Natural killer cell (primary cell): ENCODE results near the gene HSD3B7. TPM values are rescaled to one million over a fixed set of nuclear protein-coding genes. Genes with fewer than 3 reads are reported as not detected.

Source experiments
- ATAC-seq, 3 donors: fragments of 150-1000 bp in 2 of 3; fragments of 200-7000 bp in 1 of 3; cut with Tn5 transposase; 1 replicate in 1 of 3; 2 replicates in 2 of 3; pipeline ENCODE4 v1.10.0; 2021; ENCODE audit warnings: mild to moderate bottlenecking in 2 of 3, moderate library complexity in 2 of 3
- DNase-seq, 2 donors: peaks; one replicate each; pipeline versions ENCODE4 v3.0.0 to v3.0.0-alpha.2; 2013 to 2021; ENCODE audit warnings: mixed read lengths in 1 of 2
- H3K27ac ChIP-seq: one replicate; pipeline ENCODE4 v1.5.1; 2013; ENCODE audit warnings: mild to moderate bottlenecking, low read length
- H3K27me3 ChIP-seq: one replicate; pipeline ENCODE4 v1.6.1; 2013; ENCODE audit warnings: low read length; ENCODE audit not compliant: control insufficient read depth, insufficient read depth
- H3K36me3 ChIP-seq: one replicate; pipeline ENCODE4 v1.6.1; 2013; ENCODE audit warnings: low read length; ENCODE audit not compliant: control insufficient read depth, insufficient read depth
- H3K4me1 ChIP-seq: one replicate; pipeline ENCODE4 v1.6.1; 2013; ENCODE audit warnings: low read length; ENCODE audit not compliant: control insufficient read depth, insufficient read depth
- H3K4me3 ChIP-seq: one replicate; pipeline ENCODE4 v1.5.1; 2013; ENCODE audit warnings: low read length
- H3K9me3 ChIP-seq: one replicate; pipeline ENCODE4 v1.6.1; 2013; ENCODE audit warnings: low read length; ENCODE audit not compliant: control insufficient read depth, insufficient read depth
- H3K27ac Mint-ChIP-seq, 2 donors: one replicate each; pipeline ENCODE4 v1.8.0; 2022; ENCODE audit warnings: mild to moderate bottlenecking in 2 of 2, mixed read lengths in 2 of 2, moderate library complexity in 1 of 2
- H3K27me3 Mint-ChIP-seq, 2 donors: one replicate each; pipeline ENCODE4 v1.8.0; 2022; ENCODE audit warnings: low read depth in 2 of 2, mixed read lengths in 2 of 2
- H3K36me3 Mint-ChIP-seq: one replicate; pipeline ENCODE4 v1.8.0; 2022; ENCODE audit warnings: mixed read lengths
- H3K4me1 Mint-ChIP-seq, 2 donors: one replicate each; pipeline ENCODE4 v1.8.0; 2022; ENCODE audit warnings: mixed read lengths in 2 of 2
- H3K4me3 Mint-ChIP-seq: one replicate; pipeline ENCODE4 v1.8.0; 2022; ENCODE audit warnings: mild to moderate bottlenecking, moderate library complexity, mixed read lengths
- H3K9me3 Mint-ChIP-seq, 2 donors: one replicate each; pipeline ENCODE4 v1.8.0; 2022; ENCODE audit warnings: mixed read lengths in 2 of 2
- WGBS: methylation state at CpG from one replicate; pipeline ENCODE4 v1.1.7; 2013; ENCODE audit warnings: missing lambda C conversion rate; ENCODE audit not compliant: insufficient coverage; 5-methylcytosine and 5-hydroxymethylcytosine counted together
- intact Hi-C: fragments of 100-400 bp; cut with micrococcal nuclease; formaldehyde crosslinking; loops from one replicate; pipeline ENCODE4 v1.14.2; 2022
- total RNA-seq, 4 donors: library from RNA; stranded (reverse); fragments of 120-200 nt in 1 of 4; gene quantifications; one replicate each; pipeline versions ENCODE4 v1.2.3 to v1.2.4, GENCODE V29; 2013 to 2022
- TF ChIP-seq, protein P1 (sequence below): fragments of 200-600 bp; IDR thresholded peaks from one replicate; pipeline ENCODE4 v1.8.0; 2022; ENCODE audit warnings: antibody characterized with exemption

The HSD3B7 gene
- total RNA-seq, 3 donors from 2014 or later (not counting 1 experiment from before 2014, with no cell fraction given) = 0.26 to 2.1 (median 0.39) TPM

DNA sequence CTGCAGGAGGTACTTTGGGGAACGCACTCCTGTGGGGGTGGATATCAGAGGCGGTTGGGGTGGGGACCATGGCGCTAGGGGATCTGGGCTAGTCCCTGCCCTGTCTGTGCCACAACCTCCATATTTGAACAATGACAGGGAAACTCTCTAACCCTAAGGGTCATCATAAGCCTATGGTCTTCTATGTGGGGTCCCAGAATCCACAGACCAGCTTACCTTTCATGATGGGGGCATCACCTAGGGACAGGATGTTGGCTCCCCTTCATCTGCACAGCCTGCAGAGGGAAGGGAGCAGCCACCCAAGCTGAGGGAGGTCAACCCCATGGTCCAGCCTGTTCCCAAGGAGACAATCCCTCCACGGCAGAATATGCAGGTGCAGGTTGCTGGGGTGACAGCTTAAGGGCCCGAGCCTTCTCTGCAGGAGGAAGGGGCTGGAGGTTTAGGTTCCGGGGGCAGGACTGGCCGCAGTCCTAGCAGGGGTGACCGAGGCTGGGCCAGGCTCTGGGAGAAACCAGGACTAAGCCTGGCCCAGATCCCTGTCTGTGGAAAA is 34.4 kb upstream of the HSD3B7 start:
- H3K27ac Mint-ChIP-seq = peak overlapping the region; percentile 60 to 88
- H3K4me3 ChIP-seq = peak overlapping the region; percentile 74

DNA sequence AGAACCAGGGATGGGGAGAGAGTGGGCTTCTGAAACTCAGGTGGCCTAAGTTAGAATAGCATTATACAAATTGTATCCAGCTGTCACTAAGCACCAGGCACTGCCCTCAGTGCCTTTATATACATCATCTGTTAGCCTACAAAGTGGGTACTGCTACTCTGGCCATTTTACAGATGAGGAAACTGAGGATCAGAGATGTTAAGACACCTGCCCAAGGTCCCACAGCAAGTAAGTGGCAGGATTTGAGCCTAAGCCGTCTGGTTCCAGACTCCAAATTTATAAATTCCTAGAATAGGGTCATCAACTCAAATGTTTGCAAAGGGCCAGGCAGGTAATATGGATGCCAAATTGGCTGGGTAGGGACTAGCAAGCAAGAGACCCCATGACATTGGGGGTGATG is 33.8 kb upstream of the HSD3B7 start:
- Histone ChIP-seq H3K27me3 (no peaks in the 10 kb centered on the region), H3K4me3 (no peak overlapping the region), H3K36me3 (no peaks in the 10 kb centered on the region), H3K27ac (no peak overlapping the region), H3K4me1 (peaks cover 32% of the 10 kb centered on the region), H3K9me3 (no peaks in the 10 kb centered on the region)
- peak overlapping the region in 1 of 2 donors; percentile 44 for H3K27ac Mint-ChIP-seq
- no peaks in the 10 kb centered on the region for H3K36me3 Mint-ChIP-seq
- no peaks in the 10 kb centered on the region for H3K9me3 Mint-ChIP-seq
- no peak for DNase-seq
- ATAC-seq = no peak
- no peaks in the 10 kb centered on the region for H3K27me3 Mint-ChIP-seq
- TF ChIP-seq, protein P1, sequence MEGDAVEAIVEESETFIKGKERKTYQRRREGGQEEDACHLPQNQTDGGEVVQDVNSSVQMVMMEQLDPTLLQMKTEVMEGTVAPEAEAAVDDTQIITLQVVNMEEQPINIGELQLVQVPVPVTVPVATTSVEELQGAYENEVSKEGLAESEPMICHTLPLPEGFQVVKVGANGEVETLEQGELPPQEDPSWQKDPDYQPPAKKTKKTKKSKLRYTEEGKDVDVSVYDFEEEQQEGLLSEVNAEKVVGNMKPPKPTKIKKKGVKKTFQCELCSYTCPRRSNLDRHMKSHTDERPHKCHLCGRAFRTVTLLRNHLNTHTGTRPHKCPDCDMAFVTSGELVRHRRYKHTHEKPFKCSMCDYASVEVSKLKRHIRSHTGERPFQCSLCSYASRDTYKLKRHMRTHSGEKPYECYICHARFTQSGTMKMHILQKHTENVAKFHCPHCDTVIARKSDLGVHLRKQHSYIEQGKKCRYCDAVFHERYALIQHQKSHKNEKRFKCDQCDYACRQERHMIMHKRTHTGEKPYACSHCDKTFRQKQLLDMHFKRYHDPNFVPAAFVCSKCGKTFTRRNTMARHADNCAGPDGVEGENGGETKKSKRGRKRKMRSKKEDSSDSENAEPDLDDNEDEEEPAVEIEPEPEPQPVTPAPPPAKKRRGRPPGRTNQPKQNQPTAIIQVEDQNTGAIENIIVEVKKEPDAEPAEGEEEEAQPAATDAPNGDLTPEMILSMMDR = no peak
- WGBS = 75% methylated on average over 1 of the region's 1 CpG
- peak overlapping the region; percentile 49 for H3K4me3 Mint-ChIP-seq
- intact Hi-C loops = no loop called here
- peaks cover 13 to 28% of the 10 kb centered on the region in 2 donors for H3K4me1 Mint-ChIP-seq

More for the DNA sequence above, 34.4 kb upstream of the HSD3B7 start:
- no peaks in the 10 kb centered on the region for H3K36me3 ChIP-seq
- no peaks in the 10 kb centered on the region for H3K9me3 Mint-ChIP-seq
- DNase-seq = no peak
- H3K4me3 Mint-ChIP-seq = peak overlapping the region; percentile 92
- H3K27me3 Mint-ChIP-seq = no peaks in the 10 kb centered on the region
- ATAC-seq = no peak
- H3K9me3 ChIP-seq = no peaks in the 10 kb centered on the region
- TF ChIP-seq, protein P1 = no peak
- H3K4me1 Mint-ChIP-seq = peaks cover 10 to 28% of the 10 kb centered on the region in 2 donors
- intact Hi-C loops = no loop called here
- no peaks in the 10 kb centered on the region for H3K36me3 Mint-ChIP-seq
- H3K27ac ChIP-seq = peak overlapping the region; percentile 71
- peaks cover 32% of the 10 kb centered on the region for H3K4me1 ChIP-seq
- no peaks in the 10 kb centered on the region for H3K27me3 ChIP-seq
- WGBS = 87% methylated on average over 5 of the region's 8 CpGs

GRCh38 chr16:30951750-30952149 is 33.3 kb upstream of the HSD3B7 start:
- Mint-ChIP-seq H3K4me1 (peaks cover 16 to 28% of the 10 kb centered on the region in 2 donors), H3K27ac (peak overlapping the region in 1 of 2 donors; percentile 42), H3K36me3 (no peaks in the 10 kb centered on the region), H3K4me3 (peak overlapping the region; percentile 25), H3K27me3 (no peaks in the 10 kb centered on the region), H3K9me3 (no peaks in the 10 kb centered on the region)
- Histone ChIP-seq H3K36me3 (no peaks in the 10 kb centered on the region), H3K9me3 (no peaks in the 10 kb centered on the region), H3K27me3 (no peaks in the 10 kb centered on the region), H3K4me3 (no peak overlapping the region), H3K27ac (no peak overlapping the region), H3K4me1 (peaks cover 35% of the 10 kb centered on the region)
- intact Hi-C loops = no loop called here
- ATAC-seq (no peak), DNase-seq (no peak)
- TF ChIP-seq, protein P1 = no peak
- WGBS = 90% methylated on average over 3 of the region's 3 CpGs

GRCh38 chr16:30953111-30953510 is 31.9 kb upstream of the HSD3B7 start:
- Mint-ChIP-seq H3K27me3 (no peaks in the 10 kb centered on the region), H3K27ac (peak overlapping the region in 1 of 2 donors; percentile 31), H3K36me3 (no peaks in the 10 kb centered on the region), H3K9me3 (no peaks in the 10 kb centered on the region), H3K4me3 (no peak overlapping the region), H3K4me1 (peaks cover 16 to 33% of the 10 kb centered on the region in 2 donors)
- H3K36me3 ChIP-seq = no peaks in the 10 kb centered on the region
- H3K9me3 ChIP-seq = no peaks in the 10 kb centered on the region
- H3K27me3 ChIP-seq = no peaks in the 10 kb centered on the region
- no peak for ATAC-seq
- intact Hi-C loops = no loop called here
- no peak overlapping the region for H3K4me3 ChIP-seq
- TF ChIP-seq, protein P1 = no peak
- H3K27ac ChIP-seq = no peak overlapping the region
- H3K4me1 ChIP-seq = peaks cover 39% of the 10 kb centered on the region
- 88% methylated on average over 9 of the region's 9 CpGs for WGBS
- no peak for DNase-seq
